ENCODE results near the gene SUGCT. TPM values are rescaled to one million over a fixed set of nuclear protein-coding genes. Genes with fewer than 3 reads are reported as not detected.

The SUGCT gene
- total RNA-seq, 1 donor: 0.81 TPM

GRCh38 chr7:40882071-40882658 is 747.4 kb downstream of the SUGCT start:
- no peak for DNase-seq (ENCODE audit: low read depth in 2 of 3, low spot score in 2 of 3)

- no peak for DNase-seq (ENCODE audit: low read depth in 2 of 3, low spot score in 2 of 3)
Measured at GRCh38 chr7:40883826-40884225, 749.0 kb downstream of the SUGCT start.

DNA sequence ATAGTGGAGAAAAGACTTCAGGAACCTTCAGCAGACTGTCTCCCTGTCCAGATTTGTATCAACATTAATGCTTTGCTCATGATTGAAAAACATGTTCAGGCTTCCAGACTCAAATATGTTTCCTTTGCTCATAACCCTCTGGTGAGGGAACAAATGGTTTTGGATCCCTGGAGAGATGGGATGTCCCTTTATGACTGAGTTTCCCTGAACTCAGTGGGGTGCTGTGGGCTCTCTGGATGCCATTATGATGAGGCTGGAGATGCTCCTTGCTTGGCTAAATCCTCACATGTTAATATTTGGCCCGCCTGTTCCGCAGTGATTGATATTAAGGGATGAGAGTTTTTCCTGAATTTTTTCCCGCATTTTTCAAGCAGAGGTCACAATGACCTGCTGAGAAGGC is 749.4 kb downstream of the SUGCT start:
- no peak for DNase-seq (ENCODE audit: low read depth in 2 of 3, low spot score in 2 of 3)

- DNase-seq (ENCODE audit: low read depth in 2 of 3, low spot score in 2 of 3): no peak
Measured at GRCh38 chr7:40885503-40885902, 750.7 kb downstream of the SUGCT start.

GRCh38 chr7:40887099-40887498 is 752.3 kb downstream of the SUGCT start:
- no peak for DNase-seq (ENCODE audit: low read depth in 2 of 3, low spot score in 2 of 3)

DNA sequence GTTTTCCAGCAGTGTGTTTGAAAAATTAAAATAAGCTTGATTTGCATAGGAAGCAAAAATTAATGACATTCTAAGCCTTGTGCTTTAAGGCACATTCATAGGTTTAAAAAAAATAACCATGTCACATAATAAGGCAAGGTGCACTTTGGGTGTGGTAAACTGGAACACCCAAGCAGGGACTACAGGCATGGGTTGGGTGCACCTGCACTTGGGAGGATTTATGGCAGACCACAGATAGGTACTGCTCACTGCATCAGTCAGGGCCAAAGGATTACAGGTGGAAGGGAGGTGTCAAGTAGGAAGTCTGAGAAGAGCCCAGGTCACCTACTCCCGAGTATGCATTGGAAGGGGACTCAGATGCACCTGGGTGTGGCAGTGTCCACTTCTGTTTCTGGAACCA is 753.7 kb downstream of the SUGCT start:
- DNase-seq (ENCODE audit: low read depth in 2 of 3, low spot score in 2 of 3): no peak

DNA sequence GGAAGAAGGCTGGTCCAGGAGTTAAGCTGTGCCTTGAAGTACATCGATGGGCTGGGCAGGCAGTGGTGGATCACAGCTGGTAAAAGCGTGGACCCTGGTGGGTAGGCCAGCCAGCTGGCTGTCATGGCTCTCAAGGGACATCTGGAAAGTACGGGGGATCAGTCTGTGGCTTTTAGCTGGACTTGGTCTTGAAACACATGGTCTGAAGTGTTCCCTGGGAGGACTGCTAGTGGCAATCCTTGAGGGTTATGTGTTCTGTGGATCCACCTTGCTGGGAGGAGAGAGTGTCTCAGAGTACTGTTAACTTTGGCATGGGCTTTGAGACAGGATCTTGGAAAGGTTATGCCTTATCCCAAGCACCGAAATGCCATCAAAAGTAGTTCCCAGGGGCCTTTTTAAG is 754.3 kb downstream of the SUGCT start:
- no peak for DNase-seq (ENCODE audit: low read depth in 2 of 3, low spot score in 2 of 3)

GRCh38 chr7:40889539-40889938 is 754.7 kb downstream of the SUGCT start:
- no peak for DNase-seq (ENCODE audit: low read depth in 2 of 3, low spot score in 2 of 3)

DNA sequence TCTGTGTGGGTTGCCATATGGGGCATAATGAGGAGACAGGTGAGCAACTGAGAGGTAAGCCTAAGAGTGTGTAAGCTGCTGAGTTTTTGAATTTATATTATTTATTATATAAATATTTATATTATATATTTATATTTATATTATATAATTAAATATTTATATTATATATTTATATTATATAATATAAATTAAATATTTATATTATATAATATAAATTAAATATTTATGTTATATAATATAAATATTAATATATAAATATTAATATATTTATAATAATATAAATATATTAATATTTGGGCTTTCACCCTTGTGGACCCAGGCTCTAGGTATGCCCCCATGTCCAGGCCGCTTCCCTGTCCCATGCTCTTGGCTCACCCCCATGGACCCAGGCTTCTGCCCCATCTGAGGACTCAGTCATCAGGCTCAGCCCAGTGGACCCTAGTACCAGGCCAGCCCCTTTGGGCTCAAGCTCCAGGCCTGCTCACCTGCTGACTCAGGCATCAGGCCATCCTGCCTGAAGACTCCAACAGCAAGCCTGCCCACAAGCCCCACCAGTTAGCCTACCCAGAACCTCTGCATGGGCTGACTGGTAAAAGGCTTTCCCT is 755.4 kb downstream of the SUGCT start:
- no peak for DNase-seq (ENCODE audit: low read depth in 2 of 3, low spot score in 2 of 3)

GRCh38 chr7:40891232-40891631 is 756.4 kb downstream of the SUGCT start:
- DNase-seq (ENCODE audit: low read depth in 2 of 3, low spot score in 2 of 3): no peak

DNA sequence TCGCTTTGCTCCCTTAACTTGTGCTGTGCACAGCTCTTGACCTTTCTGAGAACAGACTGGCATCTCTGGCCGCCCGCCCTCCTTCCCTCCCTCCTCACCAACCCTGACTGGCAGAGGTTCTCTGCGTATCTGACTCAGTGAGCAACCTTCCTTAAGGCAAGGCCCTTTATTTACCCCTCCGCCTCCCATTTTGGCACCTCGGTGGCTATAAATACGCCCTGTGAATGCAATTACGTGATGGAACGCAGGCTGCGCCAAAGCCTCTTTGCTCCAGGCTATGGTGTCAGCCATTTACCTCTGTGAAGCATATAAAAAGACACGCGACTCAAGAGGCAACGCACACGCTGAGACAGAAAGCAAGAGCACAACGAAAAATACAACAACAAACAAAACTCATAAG is 764.3 kb downstream of the SUGCT start:
- DNase-seq (ENCODE audit: low read depth in 2 of 3, low spot score in 2 of 3): no peak

DNA sequence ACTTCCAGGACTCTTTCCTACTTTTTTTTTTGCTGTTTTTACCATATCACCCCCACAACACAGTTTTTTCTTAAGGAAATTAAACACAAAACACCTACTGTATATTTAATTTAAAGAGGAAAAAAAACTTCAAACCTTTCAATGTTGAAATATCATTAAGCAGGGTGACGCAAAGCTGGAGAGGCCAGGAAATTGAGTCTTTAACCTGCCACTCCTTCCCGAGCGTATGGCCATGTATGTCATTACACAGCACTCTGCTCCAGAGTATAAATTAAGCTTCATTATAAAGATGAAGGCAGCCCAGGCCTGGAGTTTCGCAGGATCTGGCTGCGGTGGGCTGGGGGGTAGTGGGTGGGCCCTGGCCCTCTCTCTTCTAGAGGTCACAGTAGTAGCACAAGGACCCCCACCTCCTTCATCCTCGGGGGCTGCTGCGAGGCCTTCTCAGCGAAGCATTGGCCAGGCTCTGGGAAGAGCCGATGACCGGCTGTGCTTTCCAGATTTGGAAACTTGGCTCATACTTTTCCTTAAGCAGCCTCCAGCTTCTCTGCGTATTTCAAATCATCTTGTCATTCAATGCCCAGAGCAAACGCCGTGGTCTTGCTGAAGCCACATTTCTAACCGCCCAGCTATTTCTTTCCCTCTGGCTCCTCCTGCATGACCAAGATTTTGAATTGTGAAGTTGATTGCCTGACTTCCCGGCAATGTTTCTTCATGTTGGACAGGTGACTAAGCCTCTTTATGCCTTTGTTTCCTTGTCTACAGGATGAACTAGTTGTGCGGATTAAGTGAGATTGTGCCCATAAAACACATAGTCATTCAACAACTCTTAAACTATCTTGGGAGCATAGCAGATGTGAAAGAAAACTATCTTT is 765.1 kb downstream of the SUGCT start:
- no peak for DNase-seq (ENCODE audit: low read depth in 2 of 3, low spot score in 2 of 3)

DNA sequence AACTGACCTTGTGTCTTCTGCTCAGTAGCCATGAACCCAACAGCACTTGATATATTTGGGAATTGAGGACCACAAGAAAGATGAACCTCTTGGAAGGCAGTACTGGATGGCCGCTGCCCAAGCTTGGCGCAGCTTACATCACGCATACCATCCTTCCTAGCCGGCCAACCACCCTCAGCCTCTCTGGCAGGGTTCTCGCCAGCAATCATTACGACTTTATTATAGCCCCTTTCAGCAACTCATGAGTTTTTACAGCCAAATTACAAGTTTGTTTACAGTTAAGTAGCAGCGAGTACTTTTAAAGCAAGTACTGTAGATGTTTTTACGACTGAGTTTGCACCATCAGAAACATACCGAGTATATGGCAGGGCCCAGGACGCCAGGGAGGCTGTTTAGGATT is 769.1 kb downstream of the SUGCT start:
- DNase-seq (ENCODE audit: low read depth in 2 of 3, low spot score in 2 of 3): no peak

DNA sequence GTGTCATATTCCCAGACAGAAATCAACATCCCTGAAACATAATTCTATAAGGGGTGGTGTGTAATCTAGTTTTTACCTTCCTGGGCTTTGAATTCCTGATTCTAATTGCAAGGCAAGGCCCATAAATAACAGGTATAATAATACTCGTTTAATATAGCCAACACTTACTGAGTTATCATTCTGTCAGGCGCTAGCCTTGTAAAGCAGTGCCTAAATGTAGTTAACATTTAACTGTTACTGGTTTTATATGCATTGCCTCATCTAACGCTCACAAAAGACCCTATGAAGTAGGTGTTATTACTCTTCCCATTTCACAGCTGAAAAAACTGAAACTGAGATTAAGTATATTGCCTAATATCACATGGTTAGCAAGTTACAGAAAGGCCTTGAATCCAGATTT is 772.5 kb downstream of the SUGCT start:
- no peak for DNase-seq (ENCODE audit: low read depth in 2 of 3, low spot score in 2 of 3)

GRCh38 chr7:40909346-40909980 is 774.7 kb downstream of the SUGCT start:
- DNase-seq (ENCODE audit: low read depth in 2 of 3, low spot score in 2 of 3): no peak

Small RNA genes lying within 50 kb of the gene (small RNA-seq; reads per million reads assigned to genes)
- gene AC006023.1: not detected
- not detected for gene AC006023.2

Other genes starting within 250 kb of the SUGCT start
- 56.6 TPM for gene CDK13, start 184.7 kb upstream of the SUGCT start, total RNA-seq
- gene MPLKIP, start 383 bp upstream of the SUGCT start, total RNA-seq: 16.2 TPM